GM12865 (cell line): ENCODE measurements around the gene ICOS.

Source experiments
- DNase-seq: peaks from one replicate; pipeline ENCODE4 v3.0.0; 2010; ENCODE audit warnings: low read depth
- H3K4me3 ChIP-seq: 2 replicates; pipeline ENCODE4 v1.5.1; 2011; ENCODE audit warnings: mild to moderate bottlenecking, low read depth, low read length, control low read depth
- CTCF ChIP-seq: IDR thresholded peaks from 2 replicates; pipeline ENCODE4 v1.5.1; 2011; ENCODE audit warnings: low read length, control low read depth, low read depth, inconsistent platforms; ENCODE audit not compliant: insufficient read depth; ENCODE audit errors: missing control alignments

The ICOS gene

GRCh38 chr2:203996692-203997091 is 60.1 kb downstream of the ICOS start:
- TF ChIP-seq CTCF, result no peak
- no peak for DNase-seq
- no peak overlapping the region for H3K4me3 ChIP-seq

GRCh38 chr2:203997481-203997880 is 60.9 kb downstream of the ICOS start:
- no peak for TF ChIP-seq CTCF
- no peak for DNase-seq
- no peak overlapping the region for H3K4me3 ChIP-seq

GRCh38 chr2:203997980-203998809 is 61.6 kb downstream of the ICOS start:
- TF ChIP-seq CTCF, result no peak
- no peak for DNase-seq
- no peak overlapping the region for H3K4me3 ChIP-seq

GRCh38 chr2:203999835-204000234 is 63.3 kb downstream of the ICOS start:
- TF ChIP-seq CTCF, result no peak
- no peak overlapping the region for H3K4me3 ChIP-seq
- no peak for DNase-seq

GRCh38 chr2:204000446-204000845 is 63.9 kb downstream of the ICOS start:
- H3K4me3 ChIP-seq, result no peak overlapping the region
- no peak for DNase-seq
- TF ChIP-seq CTCF, result no peak

GRCh38 chr2:204003276-204003990 is 66.9 kb downstream of the ICOS start:
- no peak overlapping the region for H3K4me3 ChIP-seq
- no peak for TF ChIP-seq CTCF
- no peak for DNase-seq
